HG03571 (cell line): ENCODE data around the gene UBAC1.
"Not testable (repeated sequence)": the region's sequence is repeated elsewhere in the genome, so short reads cannot be mapped to it uniquely, and the experiment has no call there.

Experiments
- ATAC-seq: cut with Tn5 transposase; IDR thresholded peaks from one replicate; pipeline ENCODE4 v1.9.1; 2021; ENCODE audit not compliant: unreplicated experiment

Gene UBAC1

GRCh38 chr9:135924628-135925338 lies 36.4 kb downstream of the UBAC1 start:
- ATAC-seq, result no peak

GRCh38 chr9:135923508-135923907 lies 37.7 kb downstream of the UBAC1 start:
- ATAC-seq, result no peak

- ATAC-seq, result no peak
Measured at GRCh38 chr9:135921749-135922310, 39.3 kb downstream of the UBAC1 start.

- no peak for ATAC-seq
Measured at GRCh38 chr9:135920973-135921585, 40.1 kb downstream of the UBAC1 start.

GRCh38 chr9:135920256-135920930 lies 40.8 kb downstream of the UBAC1 start:
- ATAC-seq, result no peak

GRCh38 chr9:135919318-135919890 lies 41.8 kb downstream of the UBAC1 start:
- ATAC-seq, result no peak

- ATAC-seq, result not testable (repeated sequence)
Measured at GRCh38 chr9:135916227-135916626, 44.9 kb downstream of the UBAC1 start.

GRCh38 chr9:135914921-135915320 lies 46.3 kb downstream of the UBAC1 start:
- no peak for ATAC-seq

- ATAC-seq, result not testable (repeated sequence)
Measured at GRCh38 chr9:135911233-135911632, 49.9 kb downstream of the UBAC1 start.

- ATAC-seq, result no peak
Measured at GRCh38 chr9:135910757-135911156, 50.4 kb downstream of the UBAC1 start.

GRCh38 chr9:135910216-135910615 lies 51.0 kb downstream of the UBAC1 start:
- ATAC-seq, result no peak

- ATAC-seq, result no peak
Measured at GRCh38 chr9:135909371-135909770, 51.8 kb downstream of the UBAC1 start.

- no peak for ATAC-seq
Measured at GRCh38 chr9:135908754-135909204, 52.4 kb downstream of the UBAC1 start.

GRCh38 chr9:135908093-135908753 lies 53.0 kb downstream of the UBAC1 start:
- peak; percentile 14 for ATAC-seq

- peak; percentile 62 for ATAC-seq
Measured at GRCh38 chr9:135907431-135908092, 53.6 kb downstream of the UBAC1 start, which contains the start of gene CAMSAP1. Gene CAMSAP1, minus strand, starts transcription at chr9:135907546. Its CDS starts 387 bp downstream, at chr9:135907159.

GRCh38 chr9:135907006-135907430 lies 54.2 kb downstream of the UBAC1 start:
- no peak for ATAC-seq

- ATAC-seq, result no peak
Measured at GRCh38 chr9:135906291-135907005, 54.7 kb downstream of the UBAC1 start.

- ATAC-seq, result no peak
Measured at GRCh38 chr9:135905380-135906258, 55.6 kb downstream of the UBAC1 start.
